IMR-90 (cell line): ENCODE results near the gene NFIA. TPM values are rescaled to one million over a fixed set of nuclear protein-coding genes. Genes with fewer than 3 reads are reported as not detected.
A peak's percentile ranks its signal among the peaks of the same experiment; 100 is the strongest.

Experiments
- ATAC-seq: fragments of 200-7000 bp; cut with Tn5 transposase; 2 replicates; pipeline ENCODE4 v1.9.1; 2020; ENCODE audit warnings: low read depth, mild to moderate bottlenecking, moderate library complexity
- BruUV-seq: library from RNA; stranded (reverse); fragments of 400-500 nt; replicated peaks from 2 replicates; lab custom pipeline; 2021; lab: Mats Ljungman, UMichigan
- CTCF ChIA-PET: fragments of 300-600 bp; formaldehyde crosslinking; extraction: SDS; loops from one replicate; lab custom pipeline; 2021; ENCODE audit warnings: antibody characterized with exemption; lab: Yijun Ruan, JAX
- POLR2A ChIA-PET: fragments of 300-600 bp; sonication (Branson Sonifier 250); formaldehyde crosslinking; loops from one replicate; lab custom pipeline; 2022; ENCODE audit warnings: antibody characterized with exemption; ENCODE audit not compliant: unreplicated experiment; lab: Charles Lee
- DNase-seq: peaks from one replicate; pipeline ENCODE4 v3.0.0; 2013
- H2AFZ ChIP-seq: replicated peaks from 2 replicates; pipeline ENCODE3; 2013; ENCODE audit warnings: low read length, mild to moderate bottlenecking; ENCODE audit not compliant: poor library complexity
- H2AK5ac ChIP-seq: 2 replicates; pipeline ENCODE4 v1.6.1; 2013; ENCODE audit warnings: low read depth, low read length, inconsistent platforms
- H2AK9ac ChIP-seq: replicated peaks from 2 replicates; pipeline ENCODE3; 2013; ENCODE audit warnings: mild to moderate bottlenecking, low read depth, low read length, moderate library complexity; ENCODE audit not compliant: poor library complexity
- H2BK120ac ChIP-seq: 2 replicates; pipeline ENCODE4 v1.6.1; 2013; ENCODE audit warnings: low read depth, low read length, inconsistent platforms
- H2BK15ac ChIP-seq: 3 replicates; pipeline ENCODE4 v1.6.1; 2013; ENCODE audit warnings: low read depth, low read length, inconsistent platforms
- H2BK20ac ChIP-seq: 2 replicates; pipeline ENCODE4 v1.6.1; 2013; ENCODE audit warnings: low read depth, mild to moderate bottlenecking, inconsistent platforms, low read length, moderate library complexity
- H2BK5ac ChIP-seq: 2 replicates; pipeline ENCODE4 v1.6.1; 2013; ENCODE audit warnings: mild to moderate bottlenecking, low read depth, low read length, inconsistent platforms; ENCODE audit not compliant: poor library complexity, severe bottlenecking
- H3K14ac ChIP-seq: replicated peaks from 2 replicates; pipeline ENCODE4 v1.6.1; 2013; ENCODE audit warnings: low read depth, low read length, inconsistent platforms
- H3K18ac ChIP-seq: 2 replicates; pipeline ENCODE4 v1.6.1; 2013; ENCODE audit warnings: low read depth, low read length, control low read depth
- H3K23ac ChIP-seq: 2 replicates; pipeline ENCODE4 v1.6.1; 2013; ENCODE audit warnings: low read depth, low read length, inconsistent platforms
- H3K27ac ChIP-seq: 2 replicates; pipeline ENCODE4 v1.5.1; 2013; ENCODE audit warnings: mild to moderate bottlenecking, control low read depth, low read length; ENCODE audit not compliant: insufficient read depth
- H3K27me3 ChIP-seq: 2 replicates; pipeline ENCODE4 v1.6.1; 2013; ENCODE audit warnings: low read length; ENCODE audit not compliant: control insufficient read depth, insufficient read depth
- H3K36me3 ChIP-seq: 2 replicates; pipeline ENCODE4 v1.6.1; 2013; ENCODE audit warnings: low read length, mixed read lengths; ENCODE audit not compliant: control insufficient read depth, insufficient read depth
- H3K4ac ChIP-seq: 2 replicates; pipeline ENCODE4 v1.6.1; 2013; ENCODE audit warnings: low read depth, low read length, inconsistent platforms
- H3K4me1 ChIP-seq: 2 replicates; pipeline ENCODE4 v1.6.1; 2013; ENCODE audit warnings: low read length, mixed read lengths; ENCODE audit not compliant: control insufficient read depth, insufficient read depth
- H3K4me2 ChIP-seq: 2 replicates; pipeline ENCODE4 v1.6.1; 2013; ENCODE audit warnings: low read depth, mild to moderate bottlenecking, control low read depth, low read length, moderate library complexity
- H3K4me3 ChIP-seq: 2 replicates; pipeline ENCODE4 v1.5.1; 2013; ENCODE audit warnings: low read depth, mild to moderate bottlenecking, control low read depth, low read length, moderate library complexity; ENCODE audit not compliant: insufficient read depth
- H3K56ac ChIP-seq: 2 replicates; pipeline ENCODE4 v1.6.1; 2013; ENCODE audit warnings: low read length, inconsistent platforms; ENCODE audit not compliant: insufficient read depth; ENCODE audit errors: extremely low read depth
- H3K79me1 ChIP-seq, 2 experiments: 2 replicates each; pipeline ENCODE4 v1.6.1; 2013; ENCODE audit warnings: low read length in 2 of 2, inconsistent platforms in 1 of 2, low read depth in 1 of 2
- H3K9ac ChIP-seq: 2 replicates; pipeline ENCODE4 v1.6.1; 2013; ENCODE audit warnings: low read depth, low read length, control low read depth
- H3K9me1 ChIP-seq: 2 replicates; pipeline ENCODE4 v1.6.1; 2013; ENCODE audit warnings: low read length, inconsistent platforms; ENCODE audit not compliant: insufficient read depth
- H3K9me3 ChIP-seq: 2 replicates; pipeline ENCODE4 v1.6.1; 2013; ENCODE audit warnings: low read length; ENCODE audit not compliant: control insufficient read depth, insufficient read depth
- H4K20me1 ChIP-seq: 2 replicates; pipeline ENCODE4 v1.6.1; 2013; ENCODE audit warnings: low read length, inconsistent platforms; ENCODE audit not compliant: insufficient read depth
- H4K5ac ChIP-seq: 2 replicates; pipeline ENCODE4 v1.6.1; 2013; ENCODE audit warnings: mild to moderate bottlenecking, low read depth, low read length, control low read depth
- H4K8ac ChIP-seq, 2 experiments: 2 replicates each; pipeline ENCODE4 v1.6.1; 2013; ENCODE audit warnings: low read depth in 2 of 2, low read length in 2 of 2, control low read depth in 1 of 2, inconsistent platforms in 1 of 2
- H4K91ac ChIP-seq: 2 replicates; pipeline ENCODE4 v1.6.1; 2013; ENCODE audit warnings: low read depth, low read length, inconsistent platforms; ENCODE audit not compliant: insufficient read depth
- CEBPB ChIP-seq: IDR thresholded peaks from 2 replicates; pipeline ENCODE4 v1.6.1; 2012; ENCODE audit warnings: low read depth, low read length, improper control_type of control experiment
- CHD1 ChIP-seq: IDR thresholded peaks from 2 replicates; pipeline ENCODE4 v1.6.1; 2012; ENCODE audit warnings: low read depth, low read length, improper control_type of control experiment
- ELK1 ChIP-seq: fragments of 150-350 bp; IDR thresholded peaks from 2 replicates; pipeline ENCODE4 v1.6.1; 2016; ENCODE audit warnings: low read depth, mild to moderate bottlenecking, low read length, moderate library complexity, borderline replicate concordance
- FOS ChIP-seq: fragments of 150-350 bp; IDR thresholded peaks from 2 replicates; pipeline ENCODE4 v1.6.1; 2016; ENCODE audit warnings: low read depth, low read length
- MAFK ChIP-seq: IDR thresholded peaks from 2 replicates; pipeline ENCODE4 v1.6.1; 2012; ENCODE audit warnings: low read depth, low read length, improper control_type of control experiment
- MAZ ChIP-seq: IDR thresholded peaks from 2 replicates; pipeline ENCODE4 v1.6.1; 2012; ENCODE audit warnings: low read depth, mild to moderate bottlenecking, low read length, improper control_type of control experiment, moderate library complexity, borderline replicate concordance
- MXI1 ChIP-seq: IDR thresholded peaks from 2 replicates; pipeline ENCODE4 v1.6.1; 2012; ENCODE audit warnings: low read depth, mild to moderate bottlenecking, low read length, moderate library complexity, borderline replicate concordance
- NFE2L2 ChIP-seq: fragments of 150-350 bp; IDR thresholded peaks from 2 replicates; pipeline ENCODE4 v1.6.1; 2016; ENCODE audit warnings: low read depth, mild to moderate bottlenecking, low read length
- POLR2A ChIP-seq: IDR thresholded peaks from 2 replicates; pipeline ENCODE4 v1.6.1; 2012; ENCODE audit warnings: mild to moderate bottlenecking, low read depth, low read length
- RAD21 ChIP-seq: IDR thresholded peaks from 2 replicates; pipeline ENCODE4 v1.6.1; 2012; ENCODE audit warnings: low read length, improper control_type of control experiment
- RCOR1 ChIP-seq: IDR thresholded peaks from 2 replicates; pipeline ENCODE4 v1.6.1; 2012; ENCODE audit warnings: mild to moderate bottlenecking, low read length, improper control_type of control experiment; ENCODE audit not compliant: insufficient replicate concordance
- RFX5 ChIP-seq: IDR thresholded peaks from 2 replicates; pipeline ENCODE4 v1.8.0; 2012; ENCODE audit warnings: low read depth, mild to moderate bottlenecking, low read length, moderate library complexity
- SMC3 ChIP-seq: fragments of 150-350 bp; IDR thresholded peaks from 2 replicates; pipeline ENCODE4 v1.6.1; 2016; ENCODE audit warnings: low read depth, mild to moderate bottlenecking, antibody characterized with exemption, low read length, moderate library complexity
- WGBS, 2 experiments: methylation state at CpG; one replicate each; pipeline versions ENCODE4 v1.1.5 to v1.1.7; 2013; ENCODE audit warnings: missing lambda C conversion rate in 2 of 2; ENCODE audit not compliant: insufficient read length in 1 of 2; ENCODE audit errors: extremely low coverage in 2 of 2; 5-methylcytosine and 5-hydroxymethylcytosine counted together
- dilution Hi-C: fragments of 300-500 bp; cut with HindIII; formaldehyde crosslinking; loops from one replicate; pipeline ENCODE4 v1.14.3; 2018; ENCODE audit warnings: low sequenced_read_pairs; ENCODE audit not compliant: unreplicated experiment
- in situ Hi-C: fragments of 300-500 bp; cut with MboI; formaldehyde crosslinking; loops from 3 replicates; pipeline ENCODE4 v1.14.3; 2019; ENCODE audit warnings: low sequenced_read_pairs, inconsistent platforms, mixed read lengths
- intact Hi-C: fragments of 100-400 bp; cut with micrococcal nuclease; formaldehyde crosslinking; loops from 2 replicates; pipeline ENCODE4 v1.10.0; 2022
- polyA plus RNA-seq, 3 experiments: library from polyadenylated mRNA; depleted of rRNA; stranded (reverse); fragments of >200 nt; gene quantifications; 2 replicates each; pipeline ENCODE4 v1.2.3, GENCODE V29; 2012; ENCODE audit warnings: low replicate concordance in 1 of 3
- total RNA-seq: library from RNA; depleted of rRNA; stranded (reverse); fragments of >200 nt; gene quantifications from 2 replicates; pipeline ENCODE4 v1.2.3, GENCODE V29; 2012
- TF ChIP-seq, protein P1 (sequence below): fragments of 150-350 bp; IDR thresholded peaks from 2 replicates; pipeline ENCODE4 v1.6.1; 2017; ENCODE audit warnings: mild to moderate bottlenecking, antibody characterized with exemption, low read length, low read depth

Gene NFIA
- total and polyA plus RNA-seq, 2 of the 4 experiments (the other 2 are of a cell fraction): 1.6 to 2.2 TPM

GRCh38 chr1:61170328-61171238 lies 88.2 kb downstream of the NFIA start (continued):
- TF ChIP-seq ELK1: no peak

GRCh38 chr1:61171346-61171745 lies 89.0 kb downstream of the NFIA start:
- H4K8ac ChIP-seq: no peak overlapping the region
- no peak overlapping the region for H3K56ac ChIP-seq
- no peaks in the 10 kb centered on the region for H3K79me1 ChIP-seq
- no peak overlapping the region for H4K91ac ChIP-seq
- dilution Hi-C loops: no loop called here
- H4K20me1 ChIP-seq: no peaks in the 10 kb centered on the region
- H2BK120ac ChIP-seq: no peak overlapping the region
- ChIA-PET CTCF (interaction anchor here (0.5 kb wide), 1 partner anchor 485 kb away, joined by 3 read pairs; no protein-coding TSS in a partner anchor), POLR2A (no interaction called here)
- DNase-seq (no peak), ATAC-seq (no peak)
- H3K27me3 ChIP-seq: no peaks in the 10 kb centered on the region
- H3K27ac ChIP-seq: no peak overlapping the region
- no peak overlapping the region for H2AFZ ChIP-seq
- H2BK5ac ChIP-seq: no peak overlapping the region
- no peaks in the 10 kb centered on the region for H3K9me3 ChIP-seq
- in situ Hi-C loops: no loop called here
- H2BK20ac ChIP-seq: no peak overlapping the region
- no peak overlapping the region for H3K9ac ChIP-seq
- no peak overlapping the region for H3K4me3 ChIP-seq
- H3K4ac ChIP-seq: no peak overlapping the region
- no peak overlapping the region for H2BK15ac ChIP-seq
- H3K36me3 ChIP-seq: no peaks in the 10 kb centered on the region
- H3K14ac ChIP-seq: no peak overlapping the region
- no peak overlapping the region for H2AK5ac ChIP-seq
- no TSS peak for BruUV-seq
- H3K4me2 ChIP-seq: no peak overlapping the region
- no peaks in the 10 kb centered on the region for H3K9me1 ChIP-seq
- no CpG with 5 or more reads among the region's 2 CpGs for WGBS, 2 experiments
- H2AK9ac ChIP-seq: no peak overlapping the region
- peak overlapping the region; percentile 70; the same call in 1 of the 2 replicates for H3K18ac ChIP-seq
- peak overlapping the region; percentile 31; the same call in 1 of the 2 replicates for H4K5ac ChIP-seq
- intact Hi-C loops: no loop called here
- H3K23ac ChIP-seq: no peak overlapping the region
- H3K4me1 ChIP-seq: peaks cover 6% of the 10 kb centered on the region
- no peak for TF ChIP-seq POLR2A
- TF ChIP-seq NFE2L2: no peak
- no peak for TF ChIP-seq MXI1
- TF ChIP-seq CHD1: no peak
- TF ChIP-seq RAD21: no peak
- no peak for TF ChIP-seq RCOR1
- no peak for TF ChIP-seq FOS
- no peak for TF ChIP-seq RFX5
- no peak for TF ChIP-seq MAZ
- no peak for TF ChIP-seq CEBPB
- no peak for TF ChIP-seq SMC3
- TF ChIP-seq, protein P1, sequence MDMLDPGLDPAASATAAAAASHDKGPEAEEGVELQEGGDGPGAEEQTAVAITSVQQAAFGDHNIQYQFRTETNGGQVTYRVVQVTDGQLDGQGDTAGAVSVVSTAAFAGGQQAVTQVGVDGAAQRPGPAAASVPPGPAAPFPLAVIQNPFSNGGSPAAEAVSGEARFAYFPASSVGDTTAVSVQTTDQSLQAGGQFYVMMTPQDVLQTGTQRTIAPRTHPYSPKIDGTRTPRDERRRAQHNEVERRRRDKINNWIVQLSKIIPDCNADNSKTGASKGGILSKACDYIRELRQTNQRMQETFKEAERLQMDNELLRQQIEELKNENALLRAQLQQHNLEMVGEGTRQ: no peak
- TF ChIP-seq MAFK: no peak
